Activated naive CD4-positive, alpha-beta T cell treated with Interleukin-2 at 50 U/mL for 16 hours (primary cell): Measurements from ENCODE around the gene UNC93A.
A peak's percentile ranks its signal among the peaks of the same experiment; 100 is the strongest.
"Not testable (repeated sequence)": the region's sequence is repeated elsewhere in the genome, so short reads cannot be mapped to it uniquely, and the experiment has no call there.

ENCODE experiments used
- DNase-seq: peaks from one replicate; pipeline ENCODE4 v3.0.0-alpha.2; 2020

UNC93A gene

GRCh38 chr6:167272151-167272550 lies 19.0 kb upstream of the UNC93A start:
- DNase-seq = no peak

DNA sequence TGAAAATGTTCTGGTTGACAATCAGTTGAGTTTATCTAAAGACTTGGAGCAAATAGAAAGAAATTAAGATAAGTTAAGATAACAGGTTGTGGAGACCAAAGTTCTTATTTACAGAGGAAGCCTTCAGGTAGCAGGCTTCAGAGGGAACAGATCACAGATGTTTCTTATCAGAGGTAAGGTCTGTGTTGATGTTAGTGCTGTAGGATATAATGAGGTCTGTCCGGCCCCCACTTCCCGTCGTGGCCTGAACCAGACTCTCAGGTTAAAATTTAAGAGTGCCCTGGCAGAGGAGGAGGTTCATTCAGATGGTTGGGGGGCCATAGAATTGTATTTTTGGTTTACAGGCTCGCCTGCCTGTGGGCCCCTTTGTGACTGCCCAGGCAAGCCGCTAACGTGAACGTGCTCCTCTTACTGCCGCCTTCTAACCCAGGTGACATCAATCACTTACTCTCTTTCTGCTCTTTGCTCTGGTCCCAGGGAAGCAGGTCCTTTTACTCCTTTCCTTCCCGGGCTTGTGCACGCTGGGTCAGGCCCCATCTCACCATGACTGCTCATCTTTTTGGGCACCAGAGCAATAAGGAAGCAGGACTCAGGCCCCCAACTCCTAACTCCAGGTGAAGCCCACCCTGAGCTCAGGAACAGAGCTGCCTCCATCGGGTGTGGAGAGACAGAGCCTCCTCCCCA lies 18.3 kb upstream of the UNC93A start:
- no peak for DNase-seq

DNA sequence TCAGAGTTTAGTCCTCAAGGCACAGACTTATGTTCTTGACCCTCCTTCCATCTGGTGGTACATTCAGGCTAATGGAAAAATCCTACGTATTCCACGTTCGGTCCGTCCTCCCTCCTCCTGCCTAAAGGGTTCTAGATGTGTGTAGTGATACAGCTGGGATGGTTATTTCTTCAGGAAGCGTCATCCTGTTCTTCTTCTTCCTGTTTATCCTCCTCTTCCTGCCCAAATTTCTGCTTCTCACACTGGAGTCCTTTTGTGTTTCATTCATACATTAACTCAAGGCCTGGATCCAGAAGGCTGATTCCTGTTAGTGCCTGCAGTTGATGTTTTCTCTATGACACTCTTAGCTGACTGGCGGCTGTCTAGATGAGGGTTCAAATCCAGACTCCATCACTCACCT lies 16.8 kb upstream of the UNC93A start:
- no peak for DNase-seq

- no peak for DNase-seq
Observed at GRCh38 chr6:167275001-167275400, 16.1 kb upstream of the UNC93A start.

DNA sequence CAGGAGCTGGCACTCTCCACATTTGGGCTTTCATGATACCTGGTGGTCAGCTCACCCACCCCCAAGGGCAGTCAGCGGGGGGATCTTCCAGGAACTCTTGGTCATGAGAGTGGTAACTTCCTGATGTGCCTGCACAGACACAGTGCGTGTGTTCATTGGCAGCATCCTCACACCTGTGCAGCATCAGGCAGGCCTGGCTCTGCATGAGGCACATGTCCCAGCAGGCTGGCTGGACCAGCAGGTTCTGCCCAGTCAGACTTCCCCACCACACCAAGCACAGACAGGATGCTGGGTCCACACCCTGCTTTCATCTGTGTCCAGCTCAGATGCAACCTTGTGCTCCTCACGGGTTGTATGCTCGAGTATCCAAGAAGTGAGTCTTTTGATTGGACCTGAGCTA lies 15.7 kb upstream of the UNC93A start:
- DNase-seq = no peak

- no peak for DNase-seq
Observed at GRCh38 chr6:167276772-167277533, 14.2 kb upstream of the UNC93A start.

DNA sequence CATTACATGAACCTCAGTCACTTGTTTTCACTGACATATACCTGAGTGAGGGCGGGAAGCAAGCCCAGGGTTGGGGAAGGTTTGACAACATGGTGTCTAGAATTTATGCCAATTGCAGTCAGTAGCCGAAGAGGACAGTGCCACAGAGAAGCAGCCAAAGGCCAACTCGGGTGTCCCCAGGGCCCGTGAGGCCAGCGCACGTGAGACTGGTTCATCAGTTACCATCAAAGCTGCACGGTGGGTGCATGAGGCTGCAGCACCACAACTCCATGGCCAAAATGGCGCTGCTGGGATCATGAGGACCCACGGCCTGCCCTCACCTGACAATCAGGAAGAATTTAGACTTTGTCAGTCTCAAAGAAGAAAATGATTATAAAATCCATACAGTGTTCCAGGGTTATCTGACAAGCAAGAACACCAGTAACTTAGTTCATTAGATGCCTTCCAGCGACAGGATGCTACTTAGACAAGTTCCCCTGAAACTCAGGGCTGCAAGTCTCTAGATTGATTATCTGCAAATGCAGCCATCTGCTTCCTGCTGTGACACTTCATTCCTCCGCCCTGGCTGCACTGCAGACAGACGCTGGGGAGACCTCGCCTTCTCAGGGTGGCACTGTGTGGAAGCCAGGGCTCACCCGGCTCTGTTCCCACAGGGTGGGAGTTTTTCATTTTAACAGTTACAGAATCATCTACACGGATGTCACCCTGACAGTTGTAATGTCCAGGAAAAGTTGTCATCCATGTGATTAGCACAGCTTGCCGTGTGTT lies 12.8 kb upstream of the UNC93A start:
- DNase-seq = not testable (repeated sequence)

DNA sequence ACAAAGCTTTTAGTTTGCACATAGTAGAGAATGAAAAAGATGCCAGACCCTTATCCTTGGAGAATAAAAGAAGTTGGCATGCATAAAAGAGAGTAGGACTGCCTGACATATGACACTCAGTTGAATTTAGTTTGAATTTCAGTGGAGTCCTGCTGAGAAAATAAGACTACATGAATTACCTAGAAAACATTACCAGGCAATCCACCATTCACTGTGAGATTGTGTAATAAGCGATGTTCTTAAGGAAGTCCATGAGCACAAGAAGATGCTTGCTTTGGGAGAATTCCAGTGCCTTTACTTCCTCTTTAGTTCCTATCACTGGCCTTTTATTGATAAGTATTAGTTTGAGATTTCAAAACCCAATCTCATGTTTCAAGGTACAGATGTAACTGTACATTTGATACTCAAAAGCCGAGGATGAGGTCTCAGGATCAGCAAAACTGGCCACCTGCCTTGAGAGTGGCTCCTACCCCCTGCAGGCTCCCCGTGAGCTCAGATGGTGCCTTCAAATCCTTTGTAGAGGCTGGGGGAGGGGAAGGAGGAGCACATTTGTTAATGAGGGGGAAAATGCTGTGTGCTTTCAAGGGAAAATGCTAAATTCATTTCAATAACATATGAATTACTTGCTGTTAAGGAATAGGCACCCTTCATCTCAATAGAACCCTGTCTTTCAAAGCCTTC lies 11.2 kb upstream of the UNC93A start:
- DNase-seq = no peak

- DNase-seq = not testable (repeated sequence)
Observed at GRCh38 chr6:167280466-167280865, 10.6 kb upstream of the UNC93A start.

- no peak for DNase-seq
Observed at GRCh38 chr6:167282165-167282564, 8.9 kb upstream of the UNC93A start.

DNA sequence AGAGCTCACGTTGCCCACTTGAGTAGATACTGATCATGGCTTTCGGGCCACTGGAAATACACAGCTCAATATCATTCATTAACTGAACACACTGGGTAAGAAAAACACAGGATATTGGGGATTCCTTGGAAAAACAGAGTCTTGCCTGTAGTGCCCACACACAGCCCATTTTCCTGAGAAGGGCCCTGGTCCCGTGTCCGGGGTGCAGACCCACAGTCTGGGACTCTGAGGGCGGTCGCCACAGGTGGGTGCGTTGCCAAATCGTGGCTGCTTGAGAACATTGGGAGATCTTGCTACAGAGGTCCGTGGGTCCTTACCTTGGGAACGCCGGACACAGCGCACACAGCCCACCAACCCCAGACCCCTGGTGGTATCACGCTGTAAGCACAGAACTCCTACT lies 6.5 kb upstream of the UNC93A start:
- not testable (repeated sequence) for DNase-seq

DNA sequence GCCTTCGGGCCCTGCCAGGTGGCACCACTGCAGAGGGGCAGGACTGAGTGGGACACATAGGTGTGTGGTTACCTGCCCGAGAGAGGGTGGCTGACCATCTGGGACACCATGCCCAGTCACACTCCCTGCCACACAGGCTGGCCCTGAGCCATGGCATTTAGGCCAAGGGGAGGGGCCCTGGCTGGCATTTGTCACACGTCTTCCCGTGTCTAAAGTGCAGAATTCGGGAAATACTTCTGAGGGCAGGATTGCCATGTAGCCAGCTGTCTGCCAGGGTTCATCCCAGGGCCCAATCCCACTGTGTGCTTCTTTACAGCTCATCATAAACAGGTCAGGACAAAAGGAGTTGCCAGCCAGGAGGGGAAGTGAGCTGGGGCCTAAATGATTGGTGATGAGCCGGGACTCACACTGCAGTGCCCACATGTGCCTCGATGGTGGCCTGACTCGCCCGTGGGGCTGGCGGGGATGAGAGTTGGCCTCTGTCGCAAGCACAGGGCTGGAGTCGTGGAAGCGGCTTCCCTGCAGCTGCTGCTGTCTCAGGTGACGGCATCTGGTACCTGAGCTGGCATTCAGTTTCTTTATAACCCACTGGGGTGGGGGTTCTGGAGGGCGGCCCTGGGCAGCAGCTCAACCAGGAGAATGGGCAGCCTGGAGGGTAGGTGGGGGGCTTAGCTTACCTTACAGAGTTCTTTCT lies 5.9 kb upstream of the UNC93A start:
- DNase-seq = no peak

GRCh38 chr6:167287513-167288048 lies 3.5 kb upstream of the UNC93A start:
- DNase-seq = no peak

GRCh38 chr6:167288591-167289225 lies 2.4 kb upstream of the UNC93A start:
- peak; percentile 32 for DNase-seq

DNA sequence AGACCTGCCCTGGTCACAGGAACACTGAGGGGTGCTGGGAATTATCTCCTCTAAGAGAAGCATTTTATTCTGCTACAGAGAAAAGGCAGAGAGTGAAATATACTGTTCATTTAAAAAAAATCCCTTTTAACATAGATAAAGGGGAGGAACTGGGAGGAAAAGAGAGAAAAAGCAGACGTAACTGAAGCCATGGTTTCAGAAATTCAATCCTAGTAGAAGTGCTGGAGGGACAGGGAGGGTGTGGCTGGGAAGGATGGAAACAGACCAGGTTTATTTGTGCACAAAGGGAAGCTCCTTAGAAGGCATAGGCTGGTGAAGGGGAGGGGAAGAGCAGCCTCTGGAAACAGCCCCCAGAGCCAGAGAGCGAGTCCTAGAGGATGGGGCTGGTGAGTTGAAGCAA lies 1.8 kb upstream of the UNC93A start:
- not testable (repeated sequence) for DNase-seq

DNA sequence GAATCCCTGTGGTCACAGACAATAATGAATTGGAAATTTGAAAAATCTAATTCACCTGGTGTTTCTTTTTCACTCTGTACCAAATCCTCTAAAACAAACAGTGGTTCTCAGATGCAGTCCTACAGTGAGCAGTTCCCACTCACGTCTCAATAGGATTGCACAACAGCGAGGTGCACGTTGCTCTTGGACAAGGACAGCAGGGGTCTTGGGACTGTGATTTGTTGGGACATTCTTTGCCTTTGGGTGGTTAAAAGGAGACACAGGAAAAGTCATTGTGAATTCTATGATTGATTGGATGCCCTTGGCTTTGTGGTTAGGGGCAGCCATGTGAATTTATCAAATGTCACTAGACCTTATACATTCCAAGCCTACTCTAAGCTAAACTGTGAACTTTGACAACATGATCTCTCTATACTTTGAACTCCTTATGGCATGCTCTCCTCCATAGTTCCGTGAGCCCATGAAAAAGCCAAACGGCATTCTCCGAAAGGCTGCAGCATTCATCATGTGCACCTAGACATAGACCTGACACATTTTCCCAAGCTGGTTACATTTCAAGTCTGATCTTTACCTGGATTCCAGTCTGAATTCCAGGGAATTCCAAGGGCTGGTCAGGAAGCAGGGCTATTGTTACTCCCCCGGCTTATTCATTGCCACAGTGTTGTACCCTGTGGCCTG lies 647 bp downstream of the UNC93A start:
- DNase-seq = no peak

DNA sequence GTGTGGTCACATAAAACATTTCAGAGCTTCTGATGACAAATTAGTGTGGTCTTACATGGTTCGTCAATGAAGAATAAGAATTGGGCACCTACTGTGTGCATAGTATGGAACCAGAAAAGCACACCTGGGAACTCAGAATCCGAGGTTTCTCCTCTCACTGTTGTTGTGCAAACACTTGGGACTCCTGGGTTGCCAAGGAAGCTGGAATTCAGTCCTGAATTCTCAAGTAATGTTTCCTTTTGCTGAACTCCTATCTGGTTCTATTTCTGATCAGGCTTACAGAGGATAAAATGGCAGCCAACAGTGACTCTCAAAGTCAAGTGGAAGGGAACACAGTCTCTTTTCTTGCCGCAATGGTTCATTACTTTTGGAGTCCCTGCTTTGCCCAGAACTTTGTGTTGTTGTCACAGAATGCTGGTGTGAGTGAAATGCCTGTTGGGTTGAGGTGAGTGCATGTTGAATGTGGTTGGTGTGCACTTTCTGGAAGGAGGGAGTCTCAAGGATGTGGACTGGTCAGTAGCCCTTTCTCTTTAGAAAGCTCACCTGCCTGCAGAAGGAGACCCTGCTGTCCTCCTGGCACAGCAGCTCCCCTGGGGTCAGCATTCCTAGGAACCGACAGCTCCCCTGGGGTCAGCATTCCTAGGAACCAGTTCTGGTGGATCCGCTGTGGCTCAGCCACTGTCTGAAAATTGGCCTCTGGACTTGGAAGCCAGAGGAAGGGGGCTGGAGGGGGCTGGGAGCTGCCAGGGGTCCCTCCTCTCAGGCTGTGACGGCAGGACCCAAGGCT lies 1.4 kb downstream of the UNC93A start:
- no peak for DNase-seq

DNA sequence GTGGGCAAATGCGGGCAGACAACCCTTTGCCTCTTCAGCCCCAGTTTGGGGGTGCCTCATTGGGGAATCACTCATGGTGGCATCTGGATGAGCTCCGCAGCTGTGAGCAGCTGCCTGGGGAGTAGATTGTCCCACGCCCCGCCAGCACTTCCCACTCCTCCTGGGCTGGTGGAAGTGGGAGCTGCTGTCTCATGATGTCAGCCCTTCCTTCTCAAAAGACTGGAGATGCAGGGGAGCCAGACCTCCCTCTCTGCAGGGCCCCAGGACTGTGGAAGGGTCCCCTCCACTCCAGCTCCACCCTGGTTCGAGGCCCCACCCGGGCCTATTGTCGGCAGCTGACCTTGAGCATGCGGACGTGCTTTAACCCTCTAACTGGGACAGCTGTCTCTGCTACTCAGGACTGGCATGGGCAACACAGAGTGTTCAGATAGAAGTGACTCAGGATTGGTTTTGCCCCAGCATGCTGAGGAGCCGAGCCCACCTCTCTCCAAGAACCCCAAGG lies 2.0 kb downstream of the UNC93A start:
- no peak for DNase-seq

DNA sequence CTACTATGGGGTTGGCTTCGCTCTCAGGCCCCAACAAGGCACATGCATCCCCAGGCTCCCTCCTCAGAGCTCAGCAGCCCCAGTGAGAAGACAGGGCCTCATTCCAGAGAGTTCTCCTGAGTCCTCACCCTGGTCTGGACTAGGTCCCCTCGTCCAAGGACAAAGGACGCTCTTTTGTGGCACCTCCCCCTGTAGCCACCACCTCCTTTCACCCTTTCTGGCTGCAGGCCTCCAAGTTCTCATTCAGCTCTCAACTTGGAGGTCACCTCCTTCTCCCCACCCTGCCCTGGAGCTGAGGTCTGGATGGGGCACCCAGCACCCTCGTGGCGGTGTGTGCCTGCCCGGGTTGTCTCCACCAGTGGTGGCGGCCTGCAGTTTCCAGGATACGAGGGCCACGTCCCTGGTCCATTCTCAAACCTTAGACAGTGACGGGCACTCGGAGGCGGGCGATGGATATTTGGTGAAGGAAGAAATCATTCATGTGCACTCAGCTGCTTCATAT lies 2.5 kb downstream of the UNC93A start:
- DNase-seq = no peak

GRCh38 chr6:167294241-167294640 lies 3.1 kb downstream of the UNC93A start:
- DNase-seq = no peak
